ENCODE data around the gene SLC36A1. TPM values are rescaled to one million over a fixed set of nuclear protein-coding genes. Genes with fewer than 3 reads are reported as not detected.

Gene SLC36A1
- total and polyA plus RNA-seq, 2 donors (not counting 3 experiments of a cell fraction or from before 2014, with no cell fraction given), result 11.8 to 14.5 TPM

DNA sequence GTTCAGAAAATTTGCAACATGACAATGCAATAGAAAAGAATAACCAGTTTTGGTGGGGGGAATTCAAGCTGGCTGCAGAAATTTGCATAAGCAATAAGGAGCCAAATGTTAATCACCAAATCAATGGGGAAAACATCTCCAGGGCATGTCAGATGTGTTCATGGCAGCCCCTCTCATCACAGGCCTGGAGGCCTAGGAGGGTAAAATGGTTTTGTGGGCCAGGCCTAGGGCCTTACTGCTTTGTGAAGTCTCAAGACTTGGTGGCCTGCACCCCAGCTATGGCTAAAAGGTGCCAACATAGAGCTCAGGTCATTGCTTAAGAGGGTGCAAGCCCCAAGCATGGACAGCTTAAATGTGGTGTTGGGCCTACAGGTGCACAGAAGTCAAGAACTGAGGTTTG lies 29.7 kb upstream of the SLC36A1 start:
- FAIRE-seq, result no peak

More for the DNA sequence above, 29.7 kb upstream of the SLC36A1 start:
- no TSS peak for BruUV-seq (replicated peaks)
- Histone ChIP-seq H3K27me3 (ENCODE audit: control insufficient read depth in 2 of 2, insufficient read depth in 2 of 2, low read length in 2 of 2) (no peaks in the 10 kb centered on the region), H3K4me2 (ENCODE audit: insufficient read depth, low read length) (no peak overlapping the region), H3K79me2 (ENCODE audit: control insufficient read depth, insufficient read depth, low read length) (no peaks in the 10 kb centered on the region), H3K4me1 (ENCODE audit: control insufficient read depth, extremely low read depth, insufficient read depth, low read length) (no peaks in the 10 kb centered on the region), H3K9me1 (replicated peaks; ENCODE audit: control insufficient read depth, extremely low read depth, insufficient read depth, low read length) (no peaks in the 10 kb centered on the region), H3K9me3 (replicated peaks; ENCODE audit: control insufficient read depth, insufficient read depth, low read length) (no peaks in the 10 kb centered on the region), H3K27ac (ENCODE audit: insufficient read depth, low read depth, low read length) (no peak overlapping the region), H3K9ac (replicated peaks; ENCODE audit: extremely low read depth, insufficient read depth, low read length) (no peak overlapping the region), H4K20me1 (replicated peaks; ENCODE audit: control insufficient read depth, extremely low read depth, insufficient read depth, low read length) (no peaks in the 10 kb centered on the region), H3K4me3 (replicated peaks in 1 of 3; ENCODE audit: insufficient read depth in 1 of 3, low read depth in 1 of 3, low read length in 3 of 3) (no peak overlapping the region), H3K36me3 (ENCODE audit: control insufficient read depth in 2 of 2, extremely low read depth in 1 of 2, insufficient read depth in 2 of 2, low read length in 2 of 2) (no peaks in the 10 kb centered on the region), H2AFZ (ENCODE audit: low read depth, low read length) (no peak overlapping the region)
- TF ChIP-seq, protein P1, sequence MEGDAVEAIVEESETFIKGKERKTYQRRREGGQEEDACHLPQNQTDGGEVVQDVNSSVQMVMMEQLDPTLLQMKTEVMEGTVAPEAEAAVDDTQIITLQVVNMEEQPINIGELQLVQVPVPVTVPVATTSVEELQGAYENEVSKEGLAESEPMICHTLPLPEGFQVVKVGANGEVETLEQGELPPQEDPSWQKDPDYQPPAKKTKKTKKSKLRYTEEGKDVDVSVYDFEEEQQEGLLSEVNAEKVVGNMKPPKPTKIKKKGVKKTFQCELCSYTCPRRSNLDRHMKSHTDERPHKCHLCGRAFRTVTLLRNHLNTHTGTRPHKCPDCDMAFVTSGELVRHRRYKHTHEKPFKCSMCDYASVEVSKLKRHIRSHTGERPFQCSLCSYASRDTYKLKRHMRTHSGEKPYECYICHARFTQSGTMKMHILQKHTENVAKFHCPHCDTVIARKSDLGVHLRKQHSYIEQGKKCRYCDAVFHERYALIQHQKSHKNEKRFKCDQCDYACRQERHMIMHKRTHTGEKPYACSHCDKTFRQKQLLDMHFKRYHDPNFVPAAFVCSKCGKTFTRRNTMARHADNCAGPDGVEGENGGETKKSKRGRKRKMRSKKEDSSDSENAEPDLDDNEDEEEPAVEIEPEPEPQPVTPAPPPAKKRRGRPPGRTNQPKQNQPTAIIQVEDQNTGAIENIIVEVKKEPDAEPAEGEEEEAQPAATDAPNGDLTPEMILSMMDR (IDR thresholded peaks at IDR 0.05; ENCODE audit: extremely low read depth in 1 of 2, insufficient read depth in 1 of 2, low read depth in 1 of 2, low read length in 2 of 2), result no peak
- TF ChIP-seq, protein P2, sequence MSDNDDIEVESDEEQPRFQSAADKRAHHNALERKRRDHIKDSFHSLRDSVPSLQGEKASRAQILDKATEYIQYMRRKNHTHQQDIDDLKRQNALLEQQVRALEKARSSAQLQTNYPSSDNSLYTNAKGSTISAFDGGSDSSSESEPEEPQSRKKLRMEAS (IDR thresholded peaks at IDR 0.05; ENCODE audit: insufficient read depth, insufficient read length), result no peak
- TF ChIP-seq GATA2 (IDR thresholded peaks at IDR 0.05; ENCODE audit: insufficient read depth, insufficient read length, low read depth, low read length) (no peak), POLR2A (IDR thresholded peaks at IDR 0.05; ENCODE audit: low read depth, low read length) (no peak), POLR2AphosphoS5 (IDR thresholded peaks at IDR 0.05; ENCODE audit: insufficient read depth, low read depth, low read length) (no peak), JUN (IDR thresholded peaks at IDR 0.05; ENCODE audit: borderline replicate concordance, insufficient read depth, insufficient read length, low read depth) (no peak), EZH2 (IDR thresholded peaks at IDR 0.05; ENCODE audit: borderline replicate concordance, low read depth, low read length, severe bottlenecking) (no peak), MYC (IDR thresholded peaks at IDR 0.05; ENCODE audit: low read depth, low read length) (no peak), FOS (IDR thresholded peaks at IDR 0.05; ENCODE audit: borderline replicate concordance, insufficient read depth, low read length) (no peak)
- DNase-seq (ENCODE audit: low read depth, low spot score), result no peak
- ChIA-PET POLR2A (no interaction called here), CTCF (no interaction called here)
- intact Hi-C loops (cut with micrococcal nuclease) (no loop called here), dilution Hi-C loops (cut with MboI; ENCODE audit: extremely low pct_ligation_motif_present, low sequenced_read_pairs) (no loop called here)

Measured in endothelial cell of umbilical vein (primary cell).